Neural cell (in vitro differentiated cells): ENCODE measurements around the gene RAD51C. TPM values are rescaled to one million over a fixed set of nuclear protein-coding genes. Genes with fewer than 3 reads are reported as not detected.

ENCODE experiments used
- H2AFZ ChIP-seq: fragments of 200-600, 300-800 bp; sonication (generic), shearing (Covaris generic); 2 replicates; pipeline ENCODE4 v1.6.0; 2014; ENCODE audit warnings: low read depth, mild to moderate bottlenecking, antibody characterized with exemption, low read length, moderate library complexity
- H3F3A ChIP-seq: fragments of 200-600 bp; shearing (Covaris generic); 2 replicates; pipeline ENCODE4 v1.6.1; 2016; ENCODE audit warnings: mild to moderate bottlenecking, moderate library complexity, mixed read lengths, antibody characterized with exemption, low read length; ENCODE audit not compliant: insufficient read depth, poor library complexity, severe bottlenecking
- H3K27ac ChIP-seq: fragments of 200-600, 300-800 bp; sonication (generic), shearing (Covaris generic); 2 replicates; pipeline ENCODE4 v1.5.1; 2014; ENCODE audit warnings: mild to moderate bottlenecking, low read length, moderate library complexity
- H3K27me3 ChIP-seq: fragments of 300-800, 200-600 bp; sonication (generic), shearing (Covaris generic); 2 replicates; pipeline ENCODE4 v1.6.0; 2014; ENCODE audit warnings: mild to moderate bottlenecking, low read depth, low read length, moderate library complexity; ENCODE audit not compliant: insufficient read depth
- H3K36me3 ChIP-seq: fragments of 300-800, 200-600 bp; sonication (generic), shearing (Covaris generic); 2 replicates; pipeline ENCODE4 v1.5.1; 2014; ENCODE audit warnings: mild to moderate bottlenecking, antibody characterized with exemption, low read length, moderate library complexity; ENCODE audit not compliant: insufficient read depth
- H3K4me2 ChIP-seq: fragments of 300-800, 200-600 bp; sonication (generic), shearing (Covaris generic); 2 replicates; pipeline ENCODE4 v1.6.0; 2014; ENCODE audit warnings: mild to moderate bottlenecking, low read length
- H3K4me3 ChIP-seq: fragments of 300-800, 200-600 bp; sonication (generic), shearing (Covaris generic); 2 replicates; pipeline ENCODE4 v1.5.1; 2014; ENCODE audit warnings: mild to moderate bottlenecking, low read length, moderate library complexity
- H3K79me2 ChIP-seq: fragments of 200-600 bp; shearing (Covaris generic); replicated peaks from 2 replicates; pipeline ENCODE4 v1.6.0; 2014; ENCODE audit warnings: mild to moderate bottlenecking, low read length, moderate library complexity; ENCODE audit not compliant: insufficient read depth
- H3K9ac ChIP-seq: fragments of 300-800, 200-600 bp; sonication (generic), shearing (Covaris generic); 2 replicates; pipeline ENCODE4 v1.6.1; 2016; ENCODE audit warnings: mild to moderate bottlenecking, low read length, mixed read lengths
- H3K9me2 ChIP-seq: fragments of 200-600 bp; shearing (Covaris generic); 2 replicates; pipeline ENCODE4 v1.6.1; 2016; ENCODE audit warnings: mild to moderate bottlenecking, low read length, mixed read lengths; ENCODE audit not compliant: insufficient read depth
- H3K9me3 ChIP-seq: fragments of 200-600, 300-800 bp; sonication (generic), shearing (Covaris generic); 2 replicates; pipeline ENCODE4 v1.6.1; 2016; ENCODE audit warnings: mild to moderate bottlenecking, mixed run types, low read length, moderate library complexity, mixed read lengths
- H4K20me1 ChIP-seq: fragments of 200-600 bp; shearing (Covaris generic); 2 replicates; pipeline ENCODE4 v1.6.1; 2016; ENCODE audit warnings: mild to moderate bottlenecking, mixed run types; ENCODE audit not compliant: insufficient read depth
- EP300 ChIP-seq: fragments of 450-650 bp; conservative IDR thresholded peaks from 2 replicates; pipeline ENCODE4 v1.6.1; 2014; ENCODE audit warnings: antibody characterized with exemption, mild to moderate bottlenecking, moderate library complexity; ENCODE audit not compliant: poor library complexity, severe bottlenecking
- EZH2 ChIP-seq: fragments of 200-600, 300-800 bp; shearing (Covaris generic), sonication (generic); IDR thresholded peaks from 2 replicates; pipeline ENCODE4 v1.6.1; 2014; ENCODE audit warnings: antibody characterized with exemption, low read length, borderline replicate concordance, mild to moderate bottlenecking; ENCODE audit not compliant: insufficient read depth, poor library complexity, severe bottlenecking
- MXI1 ChIP-seq: fragments of 450-650 bp; conservative IDR thresholded peaks from 2 replicates; pipeline ENCODE4 v1.6.1; 2014; ENCODE audit warnings: antibody characterized with exemption, mild to moderate bottlenecking; ENCODE audit not compliant: poor library complexity, severe bottlenecking
- POLR2AphosphoS5 ChIP-seq: IDR thresholded peaks from 2 replicates; pipeline ENCODE4 v1.6.1; 2012
- RAD21 ChIP-seq: fragments of 450-650 bp; conservative IDR thresholded peaks from 2 replicates; pipeline ENCODE4 v1.6.1; 2014; ENCODE audit warnings: antibody characterized with exemption, mild to moderate bottlenecking, moderate library complexity
- SMC3 ChIP-seq: fragments of 450-650 bp; conservative IDR thresholded peaks from 2 replicates; pipeline ENCODE4 v1.6.1; 2014; ENCODE audit warnings: antibody characterized with exemption, mild to moderate bottlenecking, moderate library complexity; ENCODE audit not compliant: poor library complexity
- TAF1 ChIP-seq: IDR thresholded peaks from 2 replicates; pipeline ENCODE4 v1.6.1; 2012; ENCODE audit warnings: low read depth
- polyA plus RNA-seq: library from polyadenylated mRNA; depleted of rRNA; stranded (reverse); fragments of >200 nt; gene quantifications from 2 replicates; pipeline ENCODE4 v1.2.3, GENCODE V29; 2014
- TF ChIP-seq, protein P1 (sequence below): IDR thresholded peaks from 2 replicates; pipeline ENCODE4 v1.6.1; 2012; ENCODE audit warnings: borderline replicate concordance
- TF ChIP-seq, protein P2 (sequence below): fragments of 450-650 bp; IDR thresholded peaks from 2 replicates; pipeline ENCODE4 v1.5.1; 2014; ENCODE audit warnings: antibody characterized with exemption, mild to moderate bottlenecking, moderate library complexity; ENCODE audit not compliant: poor library complexity, severe bottlenecking

Gene RAD51C
- polyA plus RNA-seq, 1 donor from 2014 or later: 25.1 TPM

DNA sequence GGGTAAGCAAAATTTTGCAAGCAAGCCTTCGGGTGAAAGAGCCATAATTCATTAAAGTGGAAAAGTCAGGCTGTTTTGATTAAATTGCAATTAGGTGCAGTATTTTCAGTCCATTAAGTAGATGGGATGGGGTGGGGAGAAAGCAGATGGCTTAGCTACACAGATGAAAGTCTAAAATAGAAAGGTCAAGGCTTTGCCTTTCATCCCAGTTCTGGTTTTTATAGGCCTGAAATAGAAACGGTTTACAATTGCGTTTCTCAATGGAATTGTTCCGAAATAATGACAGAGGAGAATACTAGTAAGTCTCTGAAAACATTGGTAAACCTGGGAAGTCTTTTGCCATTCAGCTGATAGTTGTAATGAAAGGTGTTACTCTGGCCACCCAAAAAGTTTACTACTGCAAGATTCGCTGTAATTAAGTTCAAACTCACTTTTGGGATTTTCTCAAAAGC is 64.8 kb downstream of the RAD51C start:
- Histone ChIP-seq H3K4me3 (peak overlapping the region; percentile 93), H2AFZ (peak overlapping the region; percentile 49), H3F3A (peaks cover 3% of the 10 kb centered on the region), H3K9ac (peak overlapping the region; percentile 93), H3K9me3 (no peaks in the 10 kb centered on the region), H3K9me2 (no peaks in the 10 kb centered on the region), H3K27me3 (no peaks in the 10 kb centered on the region), H4K20me1 (peaks cover 4% of the 10 kb centered on the region), H3K4me2 (peak overlapping the region; percentile 99), H3K27ac (peak overlapping the region; percentile 89), H3K79me2 (peaks cover 41% of the 10 kb centered on the region), H3K36me3 (no peaks in the 10 kb centered on the region)
- TF ChIP-seq TAF1 (no peak), RAD21 (peak; percentile 3)
- TF ChIP-seq, protein P1, sequence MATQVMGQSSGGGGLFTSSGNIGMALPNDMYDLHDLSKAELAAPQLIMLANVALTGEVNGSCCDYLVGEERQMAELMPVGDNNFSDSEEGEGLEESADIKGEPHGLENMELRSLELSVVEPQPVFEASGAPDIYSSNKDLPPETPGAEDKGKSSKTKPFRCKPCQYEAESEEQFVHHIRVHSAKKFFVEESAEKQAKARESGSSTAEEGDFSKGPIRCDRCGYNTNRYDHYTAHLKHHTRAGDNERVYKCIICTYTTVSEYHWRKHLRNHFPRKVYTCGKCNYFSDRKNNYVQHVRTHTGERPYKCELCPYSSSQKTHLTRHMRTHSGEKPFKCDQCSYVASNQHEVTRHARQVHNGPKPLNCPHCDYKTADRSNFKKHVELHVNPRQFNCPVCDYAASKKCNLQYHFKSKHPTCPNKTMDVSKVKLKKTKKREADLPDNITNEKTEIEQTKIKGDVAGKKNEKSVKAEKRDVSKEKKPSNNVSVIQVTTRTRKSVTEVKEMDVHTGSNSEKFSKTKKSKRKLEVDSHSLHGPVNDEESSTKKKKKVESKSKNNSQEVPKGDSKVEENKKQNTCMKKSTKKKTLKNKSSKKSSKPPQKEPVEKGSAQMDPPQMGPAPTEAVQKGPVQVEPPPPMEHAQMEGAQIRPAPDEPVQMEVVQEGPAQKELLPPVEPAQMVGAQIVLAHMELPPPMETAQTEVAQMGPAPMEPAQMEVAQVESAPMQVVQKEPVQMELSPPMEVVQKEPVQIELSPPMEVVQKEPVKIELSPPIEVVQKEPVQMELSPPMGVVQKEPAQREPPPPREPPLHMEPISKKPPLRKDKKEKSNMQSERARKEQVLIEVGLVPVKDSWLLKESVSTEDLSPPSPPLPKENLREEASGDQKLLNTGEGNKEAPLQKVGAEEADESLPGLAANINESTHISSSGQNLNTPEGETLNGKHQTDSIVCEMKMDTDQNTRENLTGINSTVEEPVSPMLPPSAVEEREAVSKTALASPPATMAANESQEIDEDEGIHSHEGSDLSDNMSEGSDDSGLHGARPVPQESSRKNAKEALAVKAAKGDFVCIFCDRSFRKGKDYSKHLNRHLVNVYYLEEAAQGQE: no peak

DNA sequence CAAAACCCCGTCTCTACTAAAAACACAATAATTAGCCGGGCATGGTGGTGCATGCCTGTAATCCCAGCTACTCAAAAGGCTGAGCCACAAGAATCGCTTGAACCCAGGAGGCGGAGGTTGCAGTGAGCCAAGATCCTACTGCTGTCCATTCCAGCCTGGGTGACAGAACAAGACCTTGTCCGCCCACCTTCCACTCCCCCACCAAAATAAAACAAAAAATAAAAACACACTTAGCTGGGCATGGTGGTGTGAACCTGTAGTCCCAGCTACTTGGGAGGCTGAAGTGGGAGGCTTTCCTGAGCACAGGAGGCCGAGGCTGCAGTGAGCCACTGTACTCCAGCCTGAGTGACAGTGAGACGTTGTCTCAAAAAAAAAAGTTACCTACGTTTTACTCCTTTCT is 66.5 kb downstream of the RAD51C start:
- no peaks in the 10 kb centered on the region for H3K36me3 ChIP-seq
- H3K9ac ChIP-seq: no peak overlapping the region
- peaks cover 4% of the 10 kb centered on the region for H4K20me1 ChIP-seq
- H3K27ac ChIP-seq: no peak overlapping the region
- H3K4me3 ChIP-seq: peak overlapping the region; percentile 93
- H3K79me2 ChIP-seq: peaks cover 47% of the 10 kb centered on the region
- H3K9me2 ChIP-seq: no peaks in the 10 kb centered on the region
- H2AFZ ChIP-seq: no peak overlapping the region
- H3F3A ChIP-seq: peaks cover 3% of the 10 kb centered on the region
- H3K4me2 ChIP-seq: peak overlapping the region; percentile 17
- H3K27me3 ChIP-seq: no peaks in the 10 kb centered on the region
- TF ChIP-seq EZH2: no peak
- TF ChIP-seq, protein P2, sequence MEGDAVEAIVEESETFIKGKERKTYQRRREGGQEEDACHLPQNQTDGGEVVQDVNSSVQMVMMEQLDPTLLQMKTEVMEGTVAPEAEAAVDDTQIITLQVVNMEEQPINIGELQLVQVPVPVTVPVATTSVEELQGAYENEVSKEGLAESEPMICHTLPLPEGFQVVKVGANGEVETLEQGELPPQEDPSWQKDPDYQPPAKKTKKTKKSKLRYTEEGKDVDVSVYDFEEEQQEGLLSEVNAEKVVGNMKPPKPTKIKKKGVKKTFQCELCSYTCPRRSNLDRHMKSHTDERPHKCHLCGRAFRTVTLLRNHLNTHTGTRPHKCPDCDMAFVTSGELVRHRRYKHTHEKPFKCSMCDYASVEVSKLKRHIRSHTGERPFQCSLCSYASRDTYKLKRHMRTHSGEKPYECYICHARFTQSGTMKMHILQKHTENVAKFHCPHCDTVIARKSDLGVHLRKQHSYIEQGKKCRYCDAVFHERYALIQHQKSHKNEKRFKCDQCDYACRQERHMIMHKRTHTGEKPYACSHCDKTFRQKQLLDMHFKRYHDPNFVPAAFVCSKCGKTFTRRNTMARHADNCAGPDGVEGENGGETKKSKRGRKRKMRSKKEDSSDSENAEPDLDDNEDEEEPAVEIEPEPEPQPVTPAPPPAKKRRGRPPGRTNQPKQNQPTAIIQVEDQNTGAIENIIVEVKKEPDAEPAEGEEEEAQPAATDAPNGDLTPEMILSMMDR: no peak
- TF ChIP-seq TAF1: no peak
- no peak for TF ChIP-seq EP300
- TF ChIP-seq MXI1: no peak
- TF ChIP-seq, protein P1: no peak
- no peak for TF ChIP-seq RAD21
- no peak for TF ChIP-seq POLR2AphosphoS5
- no peak for TF ChIP-seq SMC3
- no peaks in the 10 kb centered on the region for H3K9me3 ChIP-seq
